AG09309 (cell line): ENCODE data around the gene GRK4.

Experiments used
- DNase-seq: peaks from one replicate; pipeline ENCODE4 v3.0.0-alpha.2; 2010; ENCODE audit warnings: low read depth
- H3K4me3 ChIP-seq: 2 replicates; pipeline ENCODE4 v1.5.1; 2011; ENCODE audit warnings: mild to moderate bottlenecking, low read depth, low read length, moderate library complexity; ENCODE audit not compliant: control insufficient read depth
- TF ChIP-seq, protein P1 (sequence below): IDR thresholded peaks from 2 replicates; pipeline ENCODE4 v1.5.1; 2011; ENCODE audit warnings: mild to moderate bottlenecking, low read depth, low read length, inconsistent platforms; ENCODE audit not compliant: insufficient read depth, control insufficient read depth; ENCODE audit errors: missing control alignments

Gene GRK4

DNA sequence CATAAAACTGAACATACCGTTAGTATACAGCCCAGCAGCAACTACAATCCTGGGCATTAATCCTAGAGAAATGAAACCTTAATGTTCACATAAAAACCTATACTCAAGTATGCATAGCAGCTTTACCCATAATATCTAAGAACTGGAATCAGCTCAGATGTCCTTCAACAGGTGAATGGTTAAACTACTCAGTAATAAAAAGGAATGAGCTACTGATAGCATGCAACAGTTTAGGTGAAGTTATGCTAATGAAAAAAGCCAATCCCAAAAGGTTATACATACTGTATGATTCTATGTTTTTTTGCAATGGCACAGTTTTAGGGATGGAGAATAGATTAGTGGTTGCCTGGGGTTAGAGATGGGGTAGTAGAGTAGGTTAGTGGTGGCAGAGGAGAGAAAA lies 120.4 kb downstream of the GRK4 start:
- DNase-seq = no peak
- H3K4me3 ChIP-seq = no peak overlapping the region
- TF ChIP-seq, protein P1, sequence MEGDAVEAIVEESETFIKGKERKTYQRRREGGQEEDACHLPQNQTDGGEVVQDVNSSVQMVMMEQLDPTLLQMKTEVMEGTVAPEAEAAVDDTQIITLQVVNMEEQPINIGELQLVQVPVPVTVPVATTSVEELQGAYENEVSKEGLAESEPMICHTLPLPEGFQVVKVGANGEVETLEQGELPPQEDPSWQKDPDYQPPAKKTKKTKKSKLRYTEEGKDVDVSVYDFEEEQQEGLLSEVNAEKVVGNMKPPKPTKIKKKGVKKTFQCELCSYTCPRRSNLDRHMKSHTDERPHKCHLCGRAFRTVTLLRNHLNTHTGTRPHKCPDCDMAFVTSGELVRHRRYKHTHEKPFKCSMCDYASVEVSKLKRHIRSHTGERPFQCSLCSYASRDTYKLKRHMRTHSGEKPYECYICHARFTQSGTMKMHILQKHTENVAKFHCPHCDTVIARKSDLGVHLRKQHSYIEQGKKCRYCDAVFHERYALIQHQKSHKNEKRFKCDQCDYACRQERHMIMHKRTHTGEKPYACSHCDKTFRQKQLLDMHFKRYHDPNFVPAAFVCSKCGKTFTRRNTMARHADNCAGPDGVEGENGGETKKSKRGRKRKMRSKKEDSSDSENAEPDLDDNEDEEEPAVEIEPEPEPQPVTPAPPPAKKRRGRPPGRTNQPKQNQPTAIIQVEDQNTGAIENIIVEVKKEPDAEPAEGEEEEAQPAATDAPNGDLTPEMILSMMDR = no peak

DNA sequence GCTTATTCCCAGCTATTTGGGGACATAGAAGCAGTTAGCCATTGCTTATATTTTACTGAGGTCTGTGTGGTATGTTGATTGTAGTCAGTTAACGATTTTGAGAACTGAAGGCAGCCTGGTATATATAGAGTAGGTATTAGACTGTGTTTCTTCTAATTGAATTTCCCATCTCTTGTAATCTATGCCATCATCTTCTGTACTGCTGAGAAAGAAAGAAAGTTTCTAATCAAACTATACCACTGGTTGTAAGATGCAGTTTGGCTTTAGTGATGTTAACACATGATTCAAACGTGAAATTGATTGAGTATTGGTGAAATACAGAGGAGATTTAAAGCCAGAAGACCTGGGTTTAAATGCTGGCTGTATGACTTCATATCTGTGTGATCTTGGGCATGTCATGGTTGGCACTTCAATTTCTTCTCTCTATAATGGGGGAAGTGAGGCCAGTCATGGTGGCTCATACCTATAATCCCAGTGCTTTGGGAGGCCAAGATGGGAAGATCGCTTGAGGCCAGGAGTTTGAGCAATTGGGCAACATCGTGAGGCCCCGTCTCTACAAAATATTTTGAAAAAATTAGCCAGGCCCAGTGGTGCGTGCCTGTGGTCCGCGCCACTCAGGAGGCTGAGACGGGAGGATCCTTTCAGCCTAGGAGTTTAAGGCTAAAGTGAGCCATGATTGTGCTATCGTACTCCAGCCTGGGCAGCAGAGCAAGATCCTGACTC lies 122.7 kb downstream of the GRK4 start:
- DNase-seq = no peak
- TF ChIP-seq, protein P1 = no peak
- no peak overlapping the region for H3K4me3 ChIP-seq

DNA sequence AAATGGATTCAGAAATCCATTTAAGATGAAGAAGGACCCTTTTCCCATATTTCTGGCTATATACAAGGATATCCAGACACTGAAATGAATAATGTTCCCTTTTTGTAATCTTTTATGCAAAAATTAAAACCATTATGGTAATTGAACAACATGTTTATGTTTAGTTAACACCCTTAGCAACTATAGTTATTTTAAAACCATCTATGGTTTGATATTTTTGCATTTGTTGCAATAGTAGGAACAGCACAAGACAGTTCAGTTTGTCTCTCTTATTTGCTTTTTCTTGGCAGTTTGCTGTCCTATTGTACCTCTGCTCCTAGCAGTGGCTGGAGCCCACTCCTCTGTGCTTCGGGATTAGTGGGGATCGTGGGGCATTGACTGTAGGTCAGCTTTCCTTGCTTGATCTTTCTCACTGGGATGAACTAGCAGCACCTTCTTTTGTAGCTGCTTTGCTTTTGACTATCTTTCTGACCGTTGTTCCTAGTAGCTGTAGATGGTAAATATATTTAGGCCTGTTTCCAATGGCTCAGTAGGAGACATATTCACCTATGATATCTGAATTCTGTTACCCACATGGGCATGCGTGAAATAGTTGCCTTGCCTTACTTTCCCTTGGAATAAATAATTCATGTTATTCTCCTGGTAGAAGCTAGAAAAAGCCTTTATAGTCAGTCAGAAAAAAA lies 123.9 kb downstream of the GRK4 start:
- no peak overlapping the region for H3K4me3 ChIP-seq
- TF ChIP-seq, protein P1 = no peak
- DNase-seq = no peak
